IMR-90 (cell line): ENCODE results near the gene XYLB. TPM values are rescaled to one million over a fixed set of nuclear protein-coding genes. Genes with fewer than 3 reads are reported as not detected.
"Not testable (repeated sequence)": the region's sequence is repeated elsewhere in the genome, so short reads cannot be mapped to it uniquely, and the experiment has no call there.

ENCODE experiments used
- ATAC-seq: fragments of 200-7000 bp; cut with Tn5 transposase; 2 replicates; pipeline ENCODE4 v1.9.1; 2020; ENCODE audit warnings: low read depth, mild to moderate bottlenecking, moderate library complexity
- BruUV-seq: library from RNA; stranded (reverse); fragments of 400-500 nt; replicated peaks from 2 replicates; lab custom pipeline; 2021; lab: Mats Ljungman, UMichigan
- CTCF ChIA-PET: fragments of 300-600 bp; formaldehyde crosslinking; extraction: SDS; loops from one replicate; lab custom pipeline; 2021; ENCODE audit warnings: antibody characterized with exemption; lab: Yijun Ruan, JAX
- POLR2A ChIA-PET: fragments of 300-600 bp; sonication (Branson Sonifier 250); formaldehyde crosslinking; loops from one replicate; lab custom pipeline; 2022; ENCODE audit warnings: antibody characterized with exemption; ENCODE audit not compliant: unreplicated experiment; lab: Charles Lee
- DNase-seq: peaks from one replicate; pipeline ENCODE4 v3.0.0; 2013
- H2AFZ ChIP-seq: replicated peaks from 2 replicates; pipeline ENCODE3; 2013; ENCODE audit warnings: low read length, mild to moderate bottlenecking; ENCODE audit not compliant: poor library complexity
- H2AK5ac ChIP-seq: 2 replicates; pipeline ENCODE4 v1.6.1; 2013; ENCODE audit warnings: low read depth, low read length, inconsistent platforms
- H2AK9ac ChIP-seq: replicated peaks from 2 replicates; pipeline ENCODE3; 2013; ENCODE audit warnings: mild to moderate bottlenecking, low read depth, low read length, moderate library complexity; ENCODE audit not compliant: poor library complexity
- H2BK120ac ChIP-seq: 2 replicates; pipeline ENCODE4 v1.6.1; 2013; ENCODE audit warnings: low read depth, low read length, inconsistent platforms
- H2BK15ac ChIP-seq: 3 replicates; pipeline ENCODE4 v1.6.1; 2013; ENCODE audit warnings: low read depth, low read length, inconsistent platforms
- H2BK20ac ChIP-seq: 2 replicates; pipeline ENCODE4 v1.6.1; 2013; ENCODE audit warnings: low read depth, mild to moderate bottlenecking, inconsistent platforms, low read length, moderate library complexity
- H2BK5ac ChIP-seq: 2 replicates; pipeline ENCODE4 v1.6.1; 2013; ENCODE audit warnings: mild to moderate bottlenecking, low read depth, low read length, inconsistent platforms; ENCODE audit not compliant: poor library complexity, severe bottlenecking
- H3K14ac ChIP-seq: replicated peaks from 2 replicates; pipeline ENCODE4 v1.6.1; 2013; ENCODE audit warnings: low read depth, low read length, inconsistent platforms
- H3K18ac ChIP-seq: 2 replicates; pipeline ENCODE4 v1.6.1; 2013; ENCODE audit warnings: low read depth, low read length, control low read depth
- H3K23ac ChIP-seq: 2 replicates; pipeline ENCODE4 v1.6.1; 2013; ENCODE audit warnings: low read depth, low read length, inconsistent platforms
- H3K27ac ChIP-seq: 2 replicates; pipeline ENCODE4 v1.5.1; 2013; ENCODE audit warnings: mild to moderate bottlenecking, control low read depth, low read length; ENCODE audit not compliant: insufficient read depth
- H3K27me3 ChIP-seq: 2 replicates; pipeline ENCODE4 v1.6.1; 2013; ENCODE audit warnings: low read length; ENCODE audit not compliant: control insufficient read depth, insufficient read depth
- H3K36me3 ChIP-seq: 2 replicates; pipeline ENCODE4 v1.6.1; 2013; ENCODE audit warnings: low read length, mixed read lengths; ENCODE audit not compliant: control insufficient read depth, insufficient read depth
- H3K4ac ChIP-seq: 2 replicates; pipeline ENCODE4 v1.6.1; 2013; ENCODE audit warnings: low read depth, low read length, inconsistent platforms
- H3K4me1 ChIP-seq: 2 replicates; pipeline ENCODE4 v1.6.1; 2013; ENCODE audit warnings: low read length, mixed read lengths; ENCODE audit not compliant: control insufficient read depth, insufficient read depth
- H3K4me2 ChIP-seq: 2 replicates; pipeline ENCODE4 v1.6.1; 2013; ENCODE audit warnings: low read depth, mild to moderate bottlenecking, control low read depth, low read length, moderate library complexity
- H3K4me3 ChIP-seq: 2 replicates; pipeline ENCODE4 v1.5.1; 2013; ENCODE audit warnings: low read depth, mild to moderate bottlenecking, control low read depth, low read length, moderate library complexity; ENCODE audit not compliant: insufficient read depth
- H3K56ac ChIP-seq: 2 replicates; pipeline ENCODE4 v1.6.1; 2013; ENCODE audit warnings: low read length, inconsistent platforms; ENCODE audit not compliant: insufficient read depth; ENCODE audit errors: extremely low read depth
- H3K79me1 ChIP-seq, 2 experiments: 2 replicates each; pipeline ENCODE4 v1.6.1; 2013; ENCODE audit warnings: low read length in 2 of 2, inconsistent platforms in 1 of 2, low read depth in 1 of 2
- H3K9ac ChIP-seq: 2 replicates; pipeline ENCODE4 v1.6.1; 2013; ENCODE audit warnings: low read depth, low read length, control low read depth
- H3K9me1 ChIP-seq: 2 replicates; pipeline ENCODE4 v1.6.1; 2013; ENCODE audit warnings: low read length, inconsistent platforms; ENCODE audit not compliant: insufficient read depth
- H3K9me3 ChIP-seq: 2 replicates; pipeline ENCODE4 v1.6.1; 2013; ENCODE audit warnings: low read length; ENCODE audit not compliant: control insufficient read depth, insufficient read depth
- H4K20me1 ChIP-seq: 2 replicates; pipeline ENCODE4 v1.6.1; 2013; ENCODE audit warnings: low read length, inconsistent platforms; ENCODE audit not compliant: insufficient read depth
- H4K5ac ChIP-seq: 2 replicates; pipeline ENCODE4 v1.6.1; 2013; ENCODE audit warnings: mild to moderate bottlenecking, low read depth, low read length, control low read depth
- H4K8ac ChIP-seq, 2 experiments: 2 replicates each; pipeline ENCODE4 v1.6.1; 2013; ENCODE audit warnings: low read depth in 2 of 2, low read length in 2 of 2, control low read depth in 1 of 2, inconsistent platforms in 1 of 2
- H4K91ac ChIP-seq: 2 replicates; pipeline ENCODE4 v1.6.1; 2013; ENCODE audit warnings: low read depth, low read length, inconsistent platforms; ENCODE audit not compliant: insufficient read depth
- CHD1 ChIP-seq: IDR thresholded peaks from 2 replicates; pipeline ENCODE4 v1.6.1; 2012; ENCODE audit warnings: low read depth, low read length, improper control_type of control experiment
- MAFK ChIP-seq: IDR thresholded peaks from 2 replicates; pipeline ENCODE4 v1.6.1; 2012; ENCODE audit warnings: low read depth, low read length, improper control_type of control experiment
- MAZ ChIP-seq: IDR thresholded peaks from 2 replicates; pipeline ENCODE4 v1.6.1; 2012; ENCODE audit warnings: low read depth, mild to moderate bottlenecking, low read length, improper control_type of control experiment, moderate library complexity, borderline replicate concordance
- POLR2A ChIP-seq: IDR thresholded peaks from 2 replicates; pipeline ENCODE4 v1.6.1; 2012; ENCODE audit warnings: mild to moderate bottlenecking, low read depth, low read length
- WGBS, 2 experiments: methylation state at CpG; one replicate each; pipeline versions ENCODE4 v1.1.5 to v1.1.7; 2013; ENCODE audit warnings: missing lambda C conversion rate in 2 of 2; ENCODE audit not compliant: insufficient read length in 1 of 2; ENCODE audit errors: extremely low coverage in 2 of 2; 5-methylcytosine and 5-hydroxymethylcytosine counted together
- dilution Hi-C: fragments of 300-500 bp; cut with HindIII; formaldehyde crosslinking; loops from one replicate; pipeline ENCODE4 v1.14.3; 2018; ENCODE audit warnings: low sequenced_read_pairs; ENCODE audit not compliant: unreplicated experiment
- in situ Hi-C: fragments of 300-500 bp; cut with MboI; formaldehyde crosslinking; loops from 3 replicates; pipeline ENCODE4 v1.14.3; 2019; ENCODE audit warnings: low sequenced_read_pairs, inconsistent platforms, mixed read lengths
- intact Hi-C: fragments of 100-400 bp; cut with micrococcal nuclease; formaldehyde crosslinking; loops from 2 replicates; pipeline ENCODE4 v1.10.0; 2022
- polyA plus RNA-seq, 3 experiments: library from polyadenylated mRNA; depleted of rRNA; stranded (reverse); fragments of >200 nt; gene quantifications; 2 replicates each; pipeline ENCODE4 v1.2.3, GENCODE V29; 2012; ENCODE audit warnings: low replicate concordance in 1 of 3
- total RNA-seq: library from RNA; depleted of rRNA; stranded (reverse); fragments of >200 nt; gene quantifications from 2 replicates; pipeline ENCODE4 v1.2.3, GENCODE V29; 2012

Gene XYLB
- total and polyA plus RNA-seq, 2 of the 4 experiments (the other 2 are of a cell fraction) = 3.0 to 3.4 TPM

- Histone ChIP-seq H4K8ac (no peak overlapping the region), H3K27me3 (peaks cover 8% of the 10 kb centered on the region), H2AFZ (no peak overlapping the region), H2AK5ac (no peak overlapping the region), H4K5ac (no peak overlapping the region), H3K4me1 (no peaks in the 10 kb centered on the region), H3K9ac (no peak overlapping the region), H4K91ac (no peak overlapping the region), H3K79me1 (no peaks in the 10 kb centered on the region), H2AK9ac (peak overlapping the region; percentile 24), H3K23ac (no peak overlapping the region), H3K27ac (no peak overlapping the region), H2BK20ac (no peak overlapping the region), H3K18ac (no peak overlapping the region), H3K56ac (no peak overlapping the region), H3K9me1 (no peaks in the 10 kb centered on the region), H3K4ac (no peak overlapping the region), H3K36me3 (no peaks in the 10 kb centered on the region), H3K4me3 (no peak overlapping the region), H2BK15ac (no peak overlapping the region), H3K9me3 (no peaks in the 10 kb centered on the region; the same call in 1 of the 2 replicates), H2BK120ac (no peak overlapping the region), H3K14ac (no peak overlapping the region), H4K20me1 (no peaks in the 10 kb centered on the region), H3K4me2 (no peak overlapping the region), H2BK5ac (no peak overlapping the region)
- intact Hi-C loops = no loop called here
- ChIA-PET POLR2A (no interaction called here), CTCF (no interaction called here)
- ATAC-seq (no peak), DNase-seq (no peak)
- no TSS peak for BruUV-seq
- in situ Hi-C loops = no loop called here
- WGBS, 2 experiments = 49% methylated on average over 2 of the region's 8 CpGs; no CpG with 5 or more reads in 1 of the 2 experiments
- dilution Hi-C loops = no loop called here
- peak; percentile 85 for TF ChIP-seq MAFK
- no peak for TF ChIP-seq CHD1
- no peak for TF ChIP-seq POLR2A
- no peak for TF ChIP-seq MAZ
Measured at GRCh38 chr3:38318766-38319671, 27.6 kb upstream of the XYLB start.

- BruUV-seq, CTCF ChIA-PET, H3K18ac ChIP-seq, DNase-seq, dilution Hi-C loops, H3K56ac ChIP-seq, H3K79me1 ChIP-seq, H3K23ac ChIP-seq, H3K9ac ChIP-seq, H3K14ac ChIP-seq, H3K27ac ChIP-seq, H3K4ac ChIP-seq, H4K20me1 ChIP-seq, H2AK9ac ChIP-seq, H4K91ac ChIP-seq, H3K9me1 ChIP-seq, in situ Hi-C loops, intact Hi-C loops, H4K5ac ChIP-seq, H4K8ac ChIP-seq, H2BK5ac ChIP-seq, H3K4me3 ChIP-seq, H2BK120ac ChIP-seq, H3K4me1 ChIP-seq, H2BK20ac ChIP-seq, H3K36me3 ChIP-seq, H3K27me3 ChIP-seq, H2AFZ ChIP-seq, H2AK5ac ChIP-seq, ATAC-seq, H3K4me2 ChIP-seq, H2BK15ac ChIP-seq, POLR2A ChIA-PET, H3K9me3 ChIP-seq: not testable (repeated sequence)
- WGBS, 2 experiments = no CpG with 5 or more reads among the region's 4 CpGs
Measured at GRCh38 chr3:38320638-38321037, 25.9 kb upstream of the XYLB start.
